H1 (cell line): ENCODE results near the gene SF3A2.

Source experiments
- ASH2L ChIP-seq: fragments of 200-600, 300-600 bp; sonication (generic); IDR thresholded peaks from one replicate; pipeline ENCODE4 v1.7.1; 2017; ENCODE audit warnings: low read length
- RAD21 ChIP-seq, 2 experiments: IDR thresholded peaks in 1 of 2; conservative IDR thresholded peaks in 1 of 2; 2 replicates each; pipeline ENCODE4 v1.6.1; 2011; ENCODE audit warnings: low read depth in 2 of 2, low read length in 2 of 2, improper control_type of control experiment in 1 of 2, inconsistent platforms in 1 of 2, mild to moderate bottlenecking in 1 of 2, moderate library complexity in 1 of 2
- TF ChIP-seq, protein P1 (sequence below), 3 experiments: IDR thresholded peaks; 1 replicate in 2 of 3; 2 replicates in 1 of 3; pipeline versions ENCODE4 v1.5.1 to v1.6.1; 2011; ENCODE audit warnings: low read length in 3 of 3, mild to moderate bottlenecking in 3 of 3, inconsistent platforms in 2 of 3, low read depth in 1 of 3, moderate library complexity in 1 of 3; ENCODE audit not compliant: insufficient read depth in 1 of 3; ENCODE audit errors: control extremely low read depth in 1 of 3

DNA sequence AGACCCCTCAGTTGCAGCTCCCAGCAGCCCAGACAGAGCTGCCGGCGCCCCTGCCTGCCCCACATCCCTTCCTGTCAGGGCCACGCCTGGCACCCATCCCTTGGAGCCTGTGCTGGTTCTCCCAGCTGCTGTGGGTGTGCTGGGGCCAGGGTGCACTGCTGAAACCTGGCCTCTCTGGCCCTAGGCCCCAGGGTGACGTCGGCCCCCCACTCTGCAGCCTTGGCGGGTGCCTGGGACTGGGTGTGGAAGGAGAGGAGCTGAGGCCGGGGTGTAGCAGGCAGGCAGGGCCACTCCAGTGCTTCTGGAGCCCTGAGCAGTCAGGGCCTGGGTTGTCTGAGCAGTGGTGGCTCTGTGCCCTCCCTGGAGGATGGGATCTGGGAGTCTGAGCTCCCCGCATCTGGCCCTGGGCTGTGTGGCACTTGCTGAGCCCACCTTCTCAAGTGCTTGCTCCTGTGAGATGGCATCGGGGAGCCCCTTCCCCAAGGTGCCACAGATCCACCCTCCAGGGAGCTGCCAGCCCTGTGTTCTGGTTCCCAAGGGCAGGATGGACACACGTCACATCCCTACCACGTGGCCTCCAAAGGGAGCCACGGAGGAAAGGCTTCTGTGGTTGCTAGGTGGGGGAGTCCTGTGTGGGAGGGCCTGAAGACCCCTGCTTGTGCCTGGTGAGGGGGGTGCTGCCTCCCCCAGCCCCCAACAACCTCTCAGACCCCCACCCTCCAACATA, 5.7 kb upstream of the SF3A2 start:
- TF ChIP-seq, protein P1, sequence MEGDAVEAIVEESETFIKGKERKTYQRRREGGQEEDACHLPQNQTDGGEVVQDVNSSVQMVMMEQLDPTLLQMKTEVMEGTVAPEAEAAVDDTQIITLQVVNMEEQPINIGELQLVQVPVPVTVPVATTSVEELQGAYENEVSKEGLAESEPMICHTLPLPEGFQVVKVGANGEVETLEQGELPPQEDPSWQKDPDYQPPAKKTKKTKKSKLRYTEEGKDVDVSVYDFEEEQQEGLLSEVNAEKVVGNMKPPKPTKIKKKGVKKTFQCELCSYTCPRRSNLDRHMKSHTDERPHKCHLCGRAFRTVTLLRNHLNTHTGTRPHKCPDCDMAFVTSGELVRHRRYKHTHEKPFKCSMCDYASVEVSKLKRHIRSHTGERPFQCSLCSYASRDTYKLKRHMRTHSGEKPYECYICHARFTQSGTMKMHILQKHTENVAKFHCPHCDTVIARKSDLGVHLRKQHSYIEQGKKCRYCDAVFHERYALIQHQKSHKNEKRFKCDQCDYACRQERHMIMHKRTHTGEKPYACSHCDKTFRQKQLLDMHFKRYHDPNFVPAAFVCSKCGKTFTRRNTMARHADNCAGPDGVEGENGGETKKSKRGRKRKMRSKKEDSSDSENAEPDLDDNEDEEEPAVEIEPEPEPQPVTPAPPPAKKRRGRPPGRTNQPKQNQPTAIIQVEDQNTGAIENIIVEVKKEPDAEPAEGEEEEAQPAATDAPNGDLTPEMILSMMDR (IDR thresholded peaks at IDR 0.05; ENCODE audit: control extremely low read depth in 1 of 3, insufficient read depth in 1 of 3, low read depth in 1 of 3, low read length in 3 of 3): no peak
- TF ChIP-seq RAD21 (IDR thresholded peaks at IDR 0.05 in 1 of 2, conservative IDR thresholded peaks at IDR 0.05 in 1 of 2; ENCODE audit: low read depth in 2 of 2, low read length in 2 of 2): no peak
- TF ChIP-seq ASH2L: no peak
